HG03439 (cell line): ENCODE results near the gene FLOT1.
A peak's percentile ranks its signal among the peaks of the same experiment; 100 is the strongest.
"Not testable (repeated sequence)": the region's sequence is repeated elsewhere in the genome, so short reads cannot be mapped to it uniquely, and the experiment has no call there.

ENCODE experiments used
- ATAC-seq: cut with Tn5 transposase; IDR thresholded peaks from one replicate; pipeline ENCODE4 v1.9.1; 2021; ENCODE audit warnings: mild to moderate bottlenecking, moderate library complexity; ENCODE audit not compliant: unreplicated experiment

FLOT1 gene

DNA sequence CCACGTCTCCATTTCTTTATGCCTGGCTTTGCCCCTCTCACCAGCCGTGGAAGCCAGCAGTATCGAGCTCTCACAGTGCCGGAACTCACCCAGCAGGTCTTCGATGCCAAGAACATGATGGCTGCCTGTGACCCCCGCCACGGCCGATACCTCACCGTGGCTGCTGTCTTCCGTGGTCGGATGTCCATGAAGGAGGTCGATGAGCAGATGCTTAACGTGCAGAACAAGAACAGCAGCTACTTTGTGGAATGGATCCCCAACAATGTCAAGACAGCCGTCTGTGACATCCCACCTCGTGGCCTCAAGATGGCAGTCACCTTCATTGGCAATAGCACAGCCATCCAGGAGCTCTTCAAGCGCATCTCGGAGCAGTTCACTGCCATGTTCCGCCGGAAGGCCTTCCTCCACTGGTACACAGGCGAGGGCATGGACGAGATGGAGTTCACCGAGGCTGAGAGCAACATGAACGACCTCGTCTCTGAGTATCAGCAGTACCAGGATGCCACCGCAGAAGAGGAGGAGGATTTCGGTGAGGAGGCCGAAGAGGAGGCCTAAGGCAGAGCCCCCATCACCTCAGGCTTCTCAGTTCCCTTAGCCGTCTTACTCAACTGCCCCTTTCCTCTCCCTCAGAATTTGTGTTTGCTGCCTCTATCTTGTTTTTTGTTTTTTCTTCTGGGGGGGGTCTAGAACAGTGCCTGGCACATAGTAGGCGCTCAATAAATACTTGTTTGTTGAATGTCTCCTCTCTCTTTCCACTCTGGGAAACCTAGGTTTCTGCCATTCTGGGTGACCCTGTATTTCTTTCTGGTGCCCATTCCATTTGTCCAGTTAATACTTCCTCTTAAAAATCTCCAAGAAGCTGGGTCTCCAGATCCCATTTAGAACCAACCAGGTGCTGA, 18.4 kb downstream of the FLOT1 start:
- ATAC-seq = not testable (repeated sequence)

- not testable (repeated sequence) for ATAC-seq
These were observed 19.2 kb downstream of the FLOT1 start for GRCh38 chr6:30723159-30723842.

- ATAC-seq = no peak
These were observed 20.0 kb downstream of the FLOT1 start for GRCh38 chr6:30722280-30723112.

GRCh38 chr6:30722025-30722279, 20.5 kb downstream of the FLOT1 start:
- ATAC-seq = not testable (repeated sequence)

DNA sequence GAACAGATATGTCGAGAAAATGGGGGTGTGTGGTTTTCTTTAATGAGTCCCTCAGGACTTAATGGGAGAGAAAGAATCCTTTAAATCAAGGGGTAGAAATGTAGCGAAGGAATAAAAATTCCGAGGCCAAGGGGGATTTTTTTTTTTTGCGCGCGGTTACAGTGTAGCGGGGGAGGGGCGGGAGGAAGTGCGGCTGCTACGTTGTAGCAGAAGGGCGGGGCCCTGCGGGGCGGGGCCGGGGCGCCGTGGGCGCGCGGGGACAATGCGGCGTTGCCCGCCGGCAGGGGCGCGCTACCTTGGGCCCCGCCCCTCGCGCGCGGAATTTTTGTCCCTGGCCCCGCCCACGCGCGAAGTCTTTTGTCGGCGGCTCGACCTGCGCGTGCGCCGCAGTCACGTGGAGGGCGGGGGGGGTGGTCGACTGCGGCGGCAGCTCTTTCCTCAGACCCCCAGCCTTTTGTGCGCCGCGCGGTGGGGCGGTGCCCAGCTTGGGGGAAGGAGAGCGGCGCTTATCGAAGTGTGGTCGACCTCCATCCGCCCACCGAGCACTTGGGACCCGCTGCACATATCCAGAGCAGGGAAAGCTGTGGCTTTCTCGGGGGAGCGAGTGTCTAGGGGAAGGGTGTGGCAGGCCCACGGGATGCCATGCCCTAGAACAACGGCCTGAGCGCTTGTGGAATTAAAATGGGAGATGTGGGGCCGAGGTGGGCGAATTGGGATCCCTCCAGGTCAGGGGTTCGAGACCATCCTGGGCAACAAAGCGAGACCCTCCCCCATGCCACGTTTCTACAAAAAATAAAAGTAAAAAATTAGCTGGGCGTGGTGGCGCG, 21.1 kb downstream of the FLOT1 start:
- peak; percentile 23 for ATAC-seq

GRCh38 chr6:30720738-30721197, 21.7 kb downstream of the FLOT1 start:
- ATAC-seq = no peak

GRCh38 chr6:30719791-30720737, 22.4 kb downstream of the FLOT1 start, which contains the start of gene TUBB:
Gene TUBB, plus strand, starts transcription at chr6:30720352. Its CDS starts 155 bp downstream, at chr6:30720507.
- peak; percentile 41 for ATAC-seq

GRCh38 chr6:30719356-30719755, 23.1 kb downstream of the FLOT1 start:
- ATAC-seq = no peak

- ATAC-seq = not testable (repeated sequence)
These were observed 24.4 kb downstream of the FLOT1 start for GRCh38 chr6:30717845-30718720.

DNA sequence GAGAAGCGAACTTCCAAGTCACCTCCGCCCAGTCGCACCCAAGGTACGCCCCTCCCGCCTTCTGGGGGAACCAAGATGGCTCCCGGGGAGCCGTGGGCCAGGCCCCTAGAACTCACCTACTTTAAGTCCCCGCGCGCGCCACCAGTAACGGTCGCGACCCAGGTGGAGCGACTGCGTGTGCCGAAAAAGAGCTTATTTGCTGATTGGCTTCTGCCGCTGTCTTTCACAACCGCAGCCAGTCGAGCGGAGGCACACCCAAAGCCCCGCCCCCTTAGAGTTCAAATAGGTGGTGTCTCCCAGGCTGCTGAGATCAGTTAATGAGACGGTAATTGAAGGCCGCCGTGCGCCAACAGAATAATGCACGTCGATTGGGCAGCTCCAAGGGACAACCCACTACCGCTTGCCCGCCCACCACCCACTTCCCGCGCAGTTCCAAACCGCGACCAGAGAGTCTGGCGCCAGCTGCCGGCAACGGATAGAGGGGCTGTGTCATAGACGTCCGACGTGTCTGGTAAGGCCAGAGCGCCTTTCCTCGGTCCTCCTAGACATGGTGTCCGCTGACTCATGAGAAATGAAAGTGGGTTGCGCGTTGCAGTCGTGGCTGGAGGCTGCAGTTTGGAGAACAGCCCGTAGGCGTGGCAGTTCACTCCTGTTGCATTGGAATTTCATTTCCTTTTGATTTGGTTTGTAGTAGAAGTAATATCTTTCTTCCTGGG, 25.2 kb downstream of the FLOT1 start, which contains the start of gene MDC1:
Gene MDC1, minus strand, starts transcription at position 153 of the 716 bp plus-strand sequence. CDS start 2,106 bp downstream, outside the sequence.
- ATAC-seq = peak; percentile 73

DNA sequence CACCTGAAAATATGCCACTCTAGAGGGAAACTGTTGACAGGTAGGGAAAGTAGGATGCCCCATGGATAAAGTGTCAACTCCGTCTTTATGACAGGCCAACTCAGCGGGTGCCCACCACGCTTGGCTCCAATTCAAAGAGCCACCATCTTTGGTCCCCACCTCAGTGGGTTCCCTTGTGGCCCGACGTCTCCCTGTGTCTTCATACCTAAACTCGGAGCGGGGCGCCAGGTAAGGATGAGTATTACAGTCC, 25.7 kb downstream of the FLOT1 start:
- ATAC-seq = no peak

GRCh38 chr6:30714263-30714662, 28.2 kb downstream of the FLOT1 start:
- no peak for ATAC-seq

DNA sequence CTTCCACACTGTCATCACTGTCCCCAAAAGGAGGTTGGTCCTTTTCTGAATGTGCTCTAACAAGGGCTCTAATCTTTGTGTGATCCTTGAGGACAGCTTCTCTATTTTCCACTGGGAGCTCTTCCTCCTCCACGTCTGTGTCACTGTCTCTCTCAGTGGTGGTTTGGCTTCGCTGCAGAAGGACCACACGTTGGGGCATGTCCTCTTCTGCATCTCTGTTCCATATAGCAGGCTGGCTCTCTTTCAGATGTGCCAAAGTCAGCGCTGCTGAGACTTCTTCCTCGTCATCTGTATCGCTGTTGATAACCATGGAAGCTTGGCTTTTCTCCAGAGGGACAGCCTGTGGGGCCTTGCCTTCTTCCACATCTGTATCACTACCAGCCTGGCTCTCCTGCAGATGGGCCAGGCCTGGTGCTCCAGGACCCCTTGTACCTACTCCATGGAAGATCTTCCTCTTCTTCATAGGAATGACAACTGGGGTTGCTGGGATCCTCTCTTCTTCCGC, 30.0 kb downstream of the FLOT1 start:
- ATAC-seq = no peak

GRCh38 chr6:30711758-30712380, 30.6 kb downstream of the FLOT1 start:
- ATAC-seq = no peak

- no peak for ATAC-seq
These were observed 33.2 kb downstream of the FLOT1 start for GRCh38 chr6:30709101-30709868.

GRCh38 chr6:30707281-30707850, 35.1 kb downstream of the FLOT1 start:
- ATAC-seq = no peak
